Esophagus muscularis mucosa (tissue), 4 donors: ENCODE measurements around the gene OLA1.

Experiments used
- EP300 ChIP-seq: sonication (generic); formaldehyde crosslinking; IDR thresholded peaks from one replicate; pipeline ENCODE4 v1.6.1; 2017; ENCODE audit warnings: antibody characterized with exemption
- POLR2A ChIP-seq: fragments of 450-650 bp; IDR thresholded peaks from one replicate; pipeline ENCODE4 v1.6.1; 2017; ENCODE audit warnings: antibody characterized with exemption, moderate library complexity, mild to moderate bottlenecking, low read depth
- POLR2AphosphoS5 ChIP-seq, 2 donors: sonication (generic); formaldehyde crosslinking; IDR thresholded peaks; one replicate each; pipeline ENCODE4 v1.6.1; 2017; ENCODE audit warnings: antibody characterized with exemption in 2 of 2
- TF ChIP-seq, protein P1 (sequence below), 3 experiments: fragments of 200-600 bp in 2 of 3; fragments of 450-650 bp in 1 of 3; sonication (generic) in 2 of 3; IDR thresholded peaks; one replicate each; pipeline ENCODE4 v1.5.1; 2017 to 2019; ENCODE audit warnings: antibody characterized with exemption in 3 of 3, mild to moderate bottlenecking in 2 of 3, moderate library complexity in 1 of 3

- TF ChIP-seq POLR2A (no peak), POLR2AphosphoS5 (IDR thresholded peaks at IDR 0.05) (no peak), EP300 (no peak)
- TF ChIP-seq, protein P1, sequence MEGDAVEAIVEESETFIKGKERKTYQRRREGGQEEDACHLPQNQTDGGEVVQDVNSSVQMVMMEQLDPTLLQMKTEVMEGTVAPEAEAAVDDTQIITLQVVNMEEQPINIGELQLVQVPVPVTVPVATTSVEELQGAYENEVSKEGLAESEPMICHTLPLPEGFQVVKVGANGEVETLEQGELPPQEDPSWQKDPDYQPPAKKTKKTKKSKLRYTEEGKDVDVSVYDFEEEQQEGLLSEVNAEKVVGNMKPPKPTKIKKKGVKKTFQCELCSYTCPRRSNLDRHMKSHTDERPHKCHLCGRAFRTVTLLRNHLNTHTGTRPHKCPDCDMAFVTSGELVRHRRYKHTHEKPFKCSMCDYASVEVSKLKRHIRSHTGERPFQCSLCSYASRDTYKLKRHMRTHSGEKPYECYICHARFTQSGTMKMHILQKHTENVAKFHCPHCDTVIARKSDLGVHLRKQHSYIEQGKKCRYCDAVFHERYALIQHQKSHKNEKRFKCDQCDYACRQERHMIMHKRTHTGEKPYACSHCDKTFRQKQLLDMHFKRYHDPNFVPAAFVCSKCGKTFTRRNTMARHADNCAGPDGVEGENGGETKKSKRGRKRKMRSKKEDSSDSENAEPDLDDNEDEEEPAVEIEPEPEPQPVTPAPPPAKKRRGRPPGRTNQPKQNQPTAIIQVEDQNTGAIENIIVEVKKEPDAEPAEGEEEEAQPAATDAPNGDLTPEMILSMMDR (IDR thresholded peaks at IDR 0.05), result no peak
Observed at GRCh38 chr2:174263997-174264396, 15.7 kb upstream of the OLA1 start.
